Activated naive CD4-positive, alpha-beta T cell treated with anti-CD3 and anti-CD28 coated beads for 36 hours (primary cell): Measurements from ENCODE around the gene GJB3. TPM values are rescaled to one million over a fixed set of nuclear protein-coding genes. Genes with fewer than 3 reads are reported as not detected.
"Not testable (repeated sequence)": the region's sequence is repeated elsewhere in the genome, so short reads cannot be mapped to it uniquely, and the experiment has no call there.

Experiments used
- CTCF ChIA-PET: fragments of 350-600 bp; sonication (Branson Sonifier 250); formaldehyde crosslinking; loops from one replicate; lab custom pipeline; 2021; ENCODE audit warnings: antibody characterized with exemption; lab: Charles Lee
- DNase-seq: peaks from one replicate; pipeline ENCODE4 v3.0.0-alpha.2; 2020
- H3K27ac Mint-ChIP-seq: one replicate; pipeline ENCODE4 v1.8.0; 2021; ENCODE audit warnings: mild to moderate bottlenecking, mixed read lengths
- H3K27me3 Mint-ChIP-seq: one replicate; pipeline ENCODE4 v1.8.0; 2021; ENCODE audit warnings: low read depth, mixed read lengths
- H3K36me3 Mint-ChIP-seq: one replicate; pipeline ENCODE4 v1.8.0; 2021; ENCODE audit warnings: low read depth, mixed read lengths
- H3K4me1 Mint-ChIP-seq: one replicate; pipeline ENCODE4 v1.8.0; 2021; ENCODE audit warnings: low read depth, mixed read lengths
- H3K4me3 Mint-ChIP-seq: one replicate; pipeline ENCODE4 v1.8.0; 2021; ENCODE audit warnings: mild to moderate bottlenecking, moderate library complexity, mixed read lengths
- H3K9me3 Mint-ChIP-seq: one replicate; pipeline ENCODE4 v1.8.0; 2021; ENCODE audit warnings: mixed read lengths
- intact Hi-C: fragments of 100-400 bp; cut with micrococcal nuclease; formaldehyde crosslinking; loops from one replicate; pipeline ENCODE4 v1.15.1; 2023
- total RNA-seq, 2 experiments: library from RNA; stranded (reverse); gene quantifications; one replicate each; pipeline ENCODE4 v1.2.3, GENCODE V29; 2021

GJB3 gene
- total RNA-seq, 2 experiments from 2014 or later = not detected

GRCh38 chr1:34792424-34792823 lies 11.4 kb downstream of the GJB3 start:
- peaks cover 1% of the 10 kb centered on the region for H3K36me3 Mint-ChIP-seq
- no peaks in the 10 kb centered on the region for H3K9me3 Mint-ChIP-seq
- no peak overlapping the region for H3K4me3 Mint-ChIP-seq
- intact Hi-C loops = no loop called here
- DNase-seq = no peak
- H3K27ac Mint-ChIP-seq = no peak overlapping the region
- CTCF ChIA-PET = interaction anchor here (4.2 kb wide), 1 partner anchor 60 kb away, joined by 19 read pairs; no protein-coding TSS in a partner anchor
- H3K4me1 Mint-ChIP-seq = peaks cover 21% of the 10 kb centered on the region
- H3K27me3 Mint-ChIP-seq = peaks cover 15% of the 10 kb centered on the region

- Mint-ChIP-seq H3K27me3 (peaks cover 13% of the 10 kb centered on the region), H3K4me3 (no peak within 1 kb of the TSS), H3K36me3 (peaks cover 2% of the 10 kb centered on the region), H3K9me3 (no peaks in the 10 kb centered on the region), H3K27ac (peak within 1 kb of the TSS; percentile 37), H3K4me1 (peaks cover 26% of the 10 kb centered on the region)
- intact Hi-C loops = no loop called here
- DNase-seq = no peak
- CTCF ChIA-PET = interaction anchor here (4.2 kb wide), 1 partner anchor 60 kb away, joined by 19 read pairs; no protein-coding TSS in a partner anchor
These were observed 12.1 kb downstream of the GJB3 start, which contains the start of gene GJA4 for GRCh38 chr1:34792868-34793727. Gene GJA4, plus strand, starts transcription at chr1:34792999. Its CDS starts 1,215 bp downstream, at chr1:34794214.

GRCh38 chr1:34794001-34794789 lies 13.2 kb downstream of the GJB3 start:
- CTCF ChIA-PET = interaction anchor here (4.2 kb wide), 1 partner anchor 59 kb away, joined by 19 read pairs; no protein-coding TSS in a partner anchor
- H3K4me1 Mint-ChIP-seq = peaks cover 35% of the 10 kb centered on the region
- no peak overlapping the region for H3K4me3 Mint-ChIP-seq
- peaks cover 5% of the 10 kb centered on the region for H3K36me3 Mint-ChIP-seq
- H3K27ac Mint-ChIP-seq = no peak overlapping the region
- no peak for DNase-seq
- no peaks in the 10 kb centered on the region for H3K9me3 Mint-ChIP-seq
- intact Hi-C loops = no loop called here
- H3K27me3 Mint-ChIP-seq = peaks cover 13% of the 10 kb centered on the region

GRCh38 chr1:34794790-34795180 lies 13.8 kb downstream of the GJB3 start:
- no peak for DNase-seq

GRCh38 chr1:34795916-34796315 lies 14.9 kb downstream of the GJB3 start:
- peaks cover 13% of the 10 kb centered on the region for H3K27me3 Mint-ChIP-seq
- peaks cover 42% of the 10 kb centered on the region for H3K4me1 Mint-ChIP-seq
- H3K9me3 Mint-ChIP-seq = no peaks in the 10 kb centered on the region
- no peak for DNase-seq
- no peak overlapping the region for H3K4me3 Mint-ChIP-seq
- intact Hi-C loops = loop anchor here (5.0 kb wide), 1 partner anchor 761 kb away; the partner anchor contains the start of genes KIAA0319L and NCDN
- H3K27ac Mint-ChIP-seq = no peak overlapping the region
- CTCF ChIA-PET = interaction anchor here (1.9 kb wide), 1 partner anchor 57 kb away, joined by 6 read pairs; no protein-coding TSS in a partner anchor
- H3K36me3 Mint-ChIP-seq = peaks cover 5% of the 10 kb centered on the region

More at GRCh38 chr1:34794790-34795180, 13.8 kb downstream of the GJB3 start:
- no peaks in the 10 kb centered on the region for H3K9me3 Mint-ChIP-seq
- H3K27ac Mint-ChIP-seq = no peak overlapping the region
- peaks cover 13% of the 10 kb centered on the region for H3K27me3 Mint-ChIP-seq
- no peak overlapping the region for H3K4me3 Mint-ChIP-seq
- H3K36me3 Mint-ChIP-seq = peaks cover 5% of the 10 kb centered on the region
- peaks cover 37% of the 10 kb centered on the region for H3K4me1 Mint-ChIP-seq
- intact Hi-C loops = loop anchor here (5.0 kb wide), 1 partner anchor 763 kb away; the partner anchor contains the start of genes KIAA0319L and NCDN
- CTCF ChIA-PET = no interaction called here

- Mint-ChIP-seq H3K9me3 (no peaks in the 10 kb centered on the region), H3K36me3 (peaks cover 5% of the 10 kb centered on the region), H3K27ac (peak overlapping the region; percentile 77), H3K4me3 (no peak overlapping the region), H3K4me1 (peaks cover 43% of the 10 kb centered on the region), H3K27me3 (peaks cover 6% of the 10 kb centered on the region)
- intact Hi-C loops = loop anchor here (5.0 kb wide), 1 partner anchor 760 kb away; the partner anchor contains the start of genes KIAA0319L and NCDN
- peak; percentile 36 for DNase-seq
- CTCF ChIA-PET = interaction anchor here (0.8 to 1.9 kb wide), 3 partner anchors 9 to 57 kb away, joined by 3 to 6 read pairs (median 3); no protein-coding TSS in a partner anchor
These were observed 16.0 kb downstream of the GJB3 start for GRCh38 chr1:34796990-34797389.

- H3K9me3 Mint-ChIP-seq = no peaks in the 10 kb centered on the region
- DNase-seq = peak; percentile 69
- peaks cover 39% of the 10 kb centered on the region for H3K4me1 Mint-ChIP-seq
- H3K27ac Mint-ChIP-seq = peak overlapping the region; percentile 71
- intact Hi-C loops = loop anchor here (1.0 to 2.0 kb wide), 2 partner anchors 52 to 231 kb away; partner anchors contain the start of gene ZMYM6
- CTCF ChIA-PET = no interaction called here
- H3K27me3 Mint-ChIP-seq = no peaks in the 10 kb centered on the region
- peaks cover 3% of the 10 kb centered on the region for H3K36me3 Mint-ChIP-seq
- H3K4me3 Mint-ChIP-seq = no peak overlapping the region
These were observed 19.2 kb downstream of the GJB3 start for GRCh38 chr1:34800214-34800613.

GRCh38 chr1:34803770-34804169 lies 22.8 kb downstream of the GJB3 start:
- CTCF ChIA-PET = interaction anchor here (1.0 to 1.5 kb wide), 2 partner anchors 17 to 49 kb away, joined by 3 read pairs; no protein-coding TSS in a partner anchor
- no peaks in the 10 kb centered on the region for H3K9me3 Mint-ChIP-seq
- H3K36me3 Mint-ChIP-seq = peaks cover 2% of the 10 kb centered on the region
- H3K4me1 Mint-ChIP-seq = peaks cover 16% of the 10 kb centered on the region
- no peaks in the 10 kb centered on the region for H3K27me3 Mint-ChIP-seq
- intact Hi-C loops = no loop called here
- H3K4me3 Mint-ChIP-seq = no peak overlapping the region
- no peak for DNase-seq
- H3K27ac Mint-ChIP-seq = no peak overlapping the region

GRCh38 chr1:34806396-34806795 lies 25.4 kb downstream of the GJB3 start:
- Mint-ChIP-seq H3K27ac (no peak overlapping the region), H3K27me3 (no peaks in the 10 kb centered on the region), H3K4me1 (no peaks in the 10 kb centered on the region), H3K4me3 (no peak overlapping the region), H3K36me3 (peaks cover 3% of the 10 kb centered on the region), H3K9me3 (no peaks in the 10 kb centered on the region)
- CTCF ChIA-PET = no interaction called here
- intact Hi-C loops = no loop called here
- no peak for DNase-seq

- no peak for DNase-seq
- no peaks in the 10 kb centered on the region for H3K4me1 Mint-ChIP-seq
- peaks cover 3% of the 10 kb centered on the region for H3K36me3 Mint-ChIP-seq
- H3K27me3 Mint-ChIP-seq = no peaks in the 10 kb centered on the region
- intact Hi-C loops = no loop called here
- no peak overlapping the region for H3K4me3 Mint-ChIP-seq
- CTCF ChIA-PET = no interaction called here
- no peak overlapping the region for H3K27ac Mint-ChIP-seq
- no peaks in the 10 kb centered on the region for H3K9me3 Mint-ChIP-seq
These were observed 27.2 kb downstream of the GJB3 start for GRCh38 chr1:34808051-34808810.

GRCh38 chr1:34810781-34811180 lies 29.8 kb downstream of the GJB3 start:
- H3K4me3 Mint-ChIP-seq, H3K9me3 Mint-ChIP-seq, H3K36me3 Mint-ChIP-seq, CTCF ChIA-PET, DNase-seq, H3K27me3 Mint-ChIP-seq, intact Hi-C loops, H3K27ac Mint-ChIP-seq, H3K4me1 Mint-ChIP-seq: not testable (repeated sequence)
